ENCODE results near the gene CDH13. TPM values are rescaled to one million over a fixed set of nuclear protein-coding genes. Genes with fewer than 3 reads are reported as not detected.

The CDH13 gene
- total RNA-seq, 3 donors from 2014 or later = 4.9 to 11.2 (median 9.8) TPM

DNA sequence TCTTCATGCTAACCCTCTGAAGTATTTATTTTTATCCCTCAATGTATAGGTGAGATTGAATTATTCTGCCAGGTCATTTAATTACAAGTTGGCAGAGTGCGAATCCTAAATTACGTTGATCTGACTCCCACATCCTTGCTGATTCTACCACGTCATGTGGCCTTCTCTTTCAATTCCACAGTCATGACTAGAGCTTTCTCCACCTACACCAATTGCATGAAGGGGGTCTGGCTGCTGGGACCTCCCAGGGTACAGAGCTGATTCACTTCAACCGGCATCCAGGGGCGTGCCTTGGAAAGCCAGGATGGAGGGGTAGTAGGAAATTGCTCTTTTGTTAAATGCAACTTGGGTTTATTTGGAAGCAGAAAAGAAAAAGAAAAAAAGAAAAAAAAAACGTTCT lies 41.1 kb upstream of the CDH13 start:
- ATAC-seq = no peak
- TF ChIP-seq, protein P1, sequence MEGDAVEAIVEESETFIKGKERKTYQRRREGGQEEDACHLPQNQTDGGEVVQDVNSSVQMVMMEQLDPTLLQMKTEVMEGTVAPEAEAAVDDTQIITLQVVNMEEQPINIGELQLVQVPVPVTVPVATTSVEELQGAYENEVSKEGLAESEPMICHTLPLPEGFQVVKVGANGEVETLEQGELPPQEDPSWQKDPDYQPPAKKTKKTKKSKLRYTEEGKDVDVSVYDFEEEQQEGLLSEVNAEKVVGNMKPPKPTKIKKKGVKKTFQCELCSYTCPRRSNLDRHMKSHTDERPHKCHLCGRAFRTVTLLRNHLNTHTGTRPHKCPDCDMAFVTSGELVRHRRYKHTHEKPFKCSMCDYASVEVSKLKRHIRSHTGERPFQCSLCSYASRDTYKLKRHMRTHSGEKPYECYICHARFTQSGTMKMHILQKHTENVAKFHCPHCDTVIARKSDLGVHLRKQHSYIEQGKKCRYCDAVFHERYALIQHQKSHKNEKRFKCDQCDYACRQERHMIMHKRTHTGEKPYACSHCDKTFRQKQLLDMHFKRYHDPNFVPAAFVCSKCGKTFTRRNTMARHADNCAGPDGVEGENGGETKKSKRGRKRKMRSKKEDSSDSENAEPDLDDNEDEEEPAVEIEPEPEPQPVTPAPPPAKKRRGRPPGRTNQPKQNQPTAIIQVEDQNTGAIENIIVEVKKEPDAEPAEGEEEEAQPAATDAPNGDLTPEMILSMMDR (IDR thresholded peaks at IDR 0.05) = no peak
- no peak overlapping the region for H3K4me3 ChIP-seq
- intact Hi-C loops (cut with DNase I, micrococcal nuclease) = no loop called here
- DNase-seq = no peak
- no peaks in the 10 kb centered on the region for H3K9me3 ChIP-seq
- H3K36me3 ChIP-seq (ENCODE audit: low read depth) = no peaks in the 10 kb centered on the region
- H3K4me1 ChIP-seq (ENCODE audit: low read depth) = no peaks in the 10 kb centered on the region

DNA sequence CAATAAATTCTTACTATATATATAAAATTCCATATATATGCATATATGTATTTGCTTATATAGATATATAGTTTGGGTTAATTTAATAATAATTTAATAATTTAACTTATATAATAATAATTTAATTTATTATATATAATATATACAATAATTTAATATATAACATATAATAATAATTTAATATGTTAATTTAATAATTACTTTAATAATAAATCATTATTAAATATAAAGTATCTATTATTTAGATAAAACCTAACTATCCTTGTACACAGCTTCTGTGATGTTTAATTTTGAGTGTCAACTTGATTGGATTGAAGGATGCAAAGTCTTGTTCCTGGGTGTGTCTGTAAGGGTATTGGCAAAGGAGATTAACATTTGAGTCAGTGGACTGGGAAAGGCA lies 40.6 kb upstream of the CDH13 start:
- intact Hi-C loops (cut with DNase I, micrococcal nuclease) = no loop called here
- H3K36me3 ChIP-seq (ENCODE audit: low read depth) = no peaks in the 10 kb centered on the region

DNA sequence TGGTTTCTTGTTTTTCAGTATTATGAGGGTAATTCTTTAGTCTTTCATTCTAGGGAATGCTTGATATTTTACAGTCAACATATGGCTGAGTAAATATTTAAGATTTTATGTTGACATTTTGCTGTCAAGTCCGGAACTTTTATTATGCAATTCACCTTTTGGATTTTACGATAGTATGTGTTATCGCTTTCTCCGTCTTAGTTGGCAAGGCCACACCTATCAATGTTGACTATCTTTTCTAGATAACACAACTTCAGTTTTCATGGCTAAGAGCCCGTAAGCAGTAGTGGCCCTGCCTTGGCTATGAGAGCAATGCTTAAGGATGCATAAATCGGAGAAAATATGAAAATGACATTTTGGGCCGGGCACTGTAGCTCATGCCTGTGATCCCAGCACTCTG lies 39.5 kb upstream of the CDH13 start:
- H3K4me1 ChIP-seq (ENCODE audit: low read depth) = no peaks in the 10 kb centered on the region
- intact Hi-C loops (cut with DNase I, micrococcal nuclease) = no loop called here
- H3K36me3 ChIP-seq (ENCODE audit: low read depth) = no peaks in the 10 kb centered on the region
- DNase-seq (peak in 1 of 3 donors; percentile 46), ATAC-seq (peak; percentile 92)
- TF ChIP-seq, protein P1 (IDR thresholded peaks at IDR 0.05) = no peak
- H3K9me3 ChIP-seq = no peaks in the 10 kb centered on the region
- no peak overlapping the region for H3K4me3 ChIP-seq

More for the DNA sequence above, 40.6 kb upstream of the CDH13 start:
- TF ChIP-seq, protein P1 (IDR thresholded peaks at IDR 0.05) = no peak
- no peaks in the 10 kb centered on the region for H3K4me1 ChIP-seq (ENCODE audit: low read depth)
- DNase-seq (no peak), ATAC-seq (no peak)
- no peaks in the 10 kb centered on the region for H3K9me3 ChIP-seq
- no peak overlapping the region for H3K4me3 ChIP-seq

DNA sequence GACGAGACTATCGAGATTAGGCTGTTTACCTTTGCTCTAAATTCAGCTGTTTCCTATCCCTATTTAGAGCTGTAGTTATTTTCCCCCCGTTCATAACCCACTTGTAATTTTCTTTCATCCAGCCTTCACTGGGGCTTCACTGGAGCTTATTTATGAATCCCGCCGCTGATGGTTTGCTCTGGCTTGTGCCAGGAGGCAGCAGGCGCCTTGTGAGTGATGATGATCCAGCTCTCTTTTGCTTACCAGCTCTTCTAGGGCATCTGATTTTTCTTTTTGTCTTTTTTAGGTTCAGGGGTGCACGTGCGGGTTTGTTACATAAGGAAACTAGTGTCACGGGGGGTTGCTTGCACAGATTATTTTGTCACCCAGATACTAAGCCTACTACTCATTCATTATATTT lies 37.4 kb upstream of the CDH13 start:
- Histone ChIP-seq H3K9me3 (no peaks in the 10 kb centered on the region), H3K36me3 (ENCODE audit: low read depth) (no peaks in the 10 kb centered on the region), H3K4me3 (no peak overlapping the region), H3K4me1 (ENCODE audit: low read depth) (no peaks in the 10 kb centered on the region)
- DNase-seq = no peak
- intact Hi-C loops (cut with DNase I, micrococcal nuclease) = no loop called here
- TF ChIP-seq, protein P1 (IDR thresholded peaks at IDR 0.05) = no peak
- no peak for ATAC-seq

DNA sequence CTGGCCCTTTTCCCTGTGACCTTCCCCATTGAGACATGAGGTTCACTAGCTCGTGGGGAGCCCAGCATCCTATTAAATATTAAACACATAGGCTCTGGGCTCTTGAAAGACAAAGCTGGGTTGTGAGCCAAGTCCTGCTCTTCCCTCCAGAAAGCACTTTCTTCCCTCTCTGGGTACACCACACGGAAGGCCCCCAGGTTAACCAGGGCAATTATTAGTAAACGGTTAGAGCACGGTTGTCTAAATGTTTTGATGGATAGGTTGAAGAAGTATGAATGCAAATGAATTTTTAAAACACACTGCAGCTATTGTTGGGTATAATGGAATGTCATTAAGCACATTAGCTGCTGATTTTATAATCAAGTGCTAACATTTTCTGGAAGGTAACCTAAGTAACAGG lies 32.7 kb upstream of the CDH13 start:
- Histone ChIP-seq H3K36me3 (ENCODE audit: low read depth) (no peaks in the 10 kb centered on the region), H3K4me1 (ENCODE audit: low read depth) (no peaks in the 10 kb centered on the region), H3K4me3 (no peak overlapping the region), H3K9me3 (no peaks in the 10 kb centered on the region)
- intact Hi-C loops (cut with DNase I, micrococcal nuclease) = no loop called here
- TF ChIP-seq, protein P1 (IDR thresholded peaks at IDR 0.05) = no peak
- no peak for ATAC-seq
- no peak for DNase-seq

DNA sequence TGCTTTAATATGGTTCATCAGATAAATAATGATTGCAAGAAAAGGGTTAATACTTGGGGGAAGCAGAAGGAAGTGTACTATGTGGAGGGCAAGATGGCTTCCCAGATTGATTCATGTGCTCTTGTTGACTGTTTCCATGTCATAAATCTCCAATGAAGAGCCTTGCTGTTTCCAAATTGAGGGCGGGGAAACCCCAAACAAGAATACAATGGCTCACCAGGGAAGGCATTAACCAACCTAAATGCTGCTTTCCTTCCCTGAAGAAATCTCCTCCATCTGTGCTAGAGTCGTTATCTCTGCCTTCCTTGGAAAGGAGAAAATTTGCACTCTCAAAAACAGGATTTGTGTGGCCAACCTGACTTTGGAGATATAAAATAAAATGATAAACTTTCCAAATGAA lies 28.0 kb upstream of the CDH13 start:
- no peaks in the 10 kb centered on the region for H3K36me3 ChIP-seq (ENCODE audit: low read depth)
- no peak for DNase-seq
- TF ChIP-seq, protein P1 (IDR thresholded peaks at IDR 0.05) = no peak
- no peaks in the 10 kb centered on the region for H3K9me3 ChIP-seq
- ATAC-seq = no peak
- intact Hi-C loops (cut with DNase I, micrococcal nuclease) = no loop called here
- no peak overlapping the region for H3K4me3 ChIP-seq
- no peaks in the 10 kb centered on the region for H3K4me1 ChIP-seq (ENCODE audit: low read depth)

Measured in mucosa of descending colon (tissue), 3 donors.